SW480 (cell line): ENCODE data around the gene MPPED1.

Source experiments
- DNase-seq: peaks from one replicate; pipeline ENCODE4 v3.0.0-alpha.2; 2016; ENCODE audit warnings: low spot score

Gene MPPED1

DNA sequence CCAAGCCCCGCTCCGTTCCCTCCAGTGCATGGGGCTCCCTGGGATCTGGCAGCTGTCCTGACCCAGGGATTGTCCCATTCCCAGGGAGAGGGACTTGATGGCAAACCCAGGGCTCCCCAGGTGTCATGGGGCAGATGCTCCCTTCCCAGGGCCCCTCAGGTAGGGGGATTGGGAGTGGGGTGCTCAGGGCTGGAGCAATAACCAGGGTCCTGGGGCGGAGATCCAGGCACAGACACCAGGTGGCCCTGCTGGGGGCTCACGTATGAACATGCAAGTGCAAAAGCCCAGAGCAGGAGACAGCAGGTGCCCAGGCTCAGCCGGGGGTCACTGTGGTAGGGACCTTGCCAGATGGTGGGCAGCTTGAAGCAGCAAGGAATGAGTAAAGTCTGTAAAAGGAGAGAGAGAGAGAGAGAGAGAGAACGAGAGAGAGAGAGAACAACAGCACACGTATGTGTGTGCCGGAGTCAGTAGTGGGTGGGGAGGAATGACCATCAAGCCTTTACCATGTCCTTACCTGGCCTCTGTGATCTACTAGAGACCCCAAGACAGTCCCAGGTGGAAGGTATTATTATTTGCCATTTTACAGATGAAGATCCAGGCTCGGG is 19.3 kb upstream of the MPPED1 start:
- DNase-seq, result no peak

DNA sequence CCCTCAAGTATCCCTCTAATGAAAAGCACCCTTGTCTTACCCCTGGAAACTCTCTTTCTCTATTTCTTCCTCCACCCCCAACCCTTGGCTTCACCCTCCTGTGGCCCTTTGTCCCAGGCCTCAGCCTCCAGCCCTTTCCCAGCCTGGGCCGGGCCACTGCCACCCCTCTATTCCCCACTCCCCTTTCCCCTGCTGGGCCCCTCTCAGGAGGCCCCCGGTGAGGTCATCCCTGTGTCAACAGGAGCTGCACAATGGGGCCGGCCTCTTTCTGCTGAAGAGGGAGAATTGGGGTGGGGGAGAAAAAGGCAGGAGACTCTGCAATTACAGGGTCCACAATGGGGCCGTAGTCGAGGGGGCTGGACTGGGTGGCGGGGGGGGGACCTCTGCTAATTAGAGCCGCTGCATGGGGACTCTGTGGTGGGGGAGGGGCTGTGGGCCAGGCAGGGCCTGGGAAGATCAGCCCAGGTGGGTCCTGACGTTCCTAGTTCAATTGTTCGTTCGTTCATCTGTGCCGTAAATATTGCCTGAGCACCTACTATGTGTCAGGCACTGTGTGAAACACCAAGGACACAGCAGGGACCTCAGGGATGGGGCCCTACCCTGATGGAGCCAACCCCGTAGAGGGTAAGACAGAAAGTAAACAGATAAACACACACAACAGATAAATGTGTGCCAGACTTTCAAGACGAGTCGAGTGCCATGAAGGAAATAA is 18.5 kb upstream of the MPPED1 start:
- DNase-seq, result no peak

DNA sequence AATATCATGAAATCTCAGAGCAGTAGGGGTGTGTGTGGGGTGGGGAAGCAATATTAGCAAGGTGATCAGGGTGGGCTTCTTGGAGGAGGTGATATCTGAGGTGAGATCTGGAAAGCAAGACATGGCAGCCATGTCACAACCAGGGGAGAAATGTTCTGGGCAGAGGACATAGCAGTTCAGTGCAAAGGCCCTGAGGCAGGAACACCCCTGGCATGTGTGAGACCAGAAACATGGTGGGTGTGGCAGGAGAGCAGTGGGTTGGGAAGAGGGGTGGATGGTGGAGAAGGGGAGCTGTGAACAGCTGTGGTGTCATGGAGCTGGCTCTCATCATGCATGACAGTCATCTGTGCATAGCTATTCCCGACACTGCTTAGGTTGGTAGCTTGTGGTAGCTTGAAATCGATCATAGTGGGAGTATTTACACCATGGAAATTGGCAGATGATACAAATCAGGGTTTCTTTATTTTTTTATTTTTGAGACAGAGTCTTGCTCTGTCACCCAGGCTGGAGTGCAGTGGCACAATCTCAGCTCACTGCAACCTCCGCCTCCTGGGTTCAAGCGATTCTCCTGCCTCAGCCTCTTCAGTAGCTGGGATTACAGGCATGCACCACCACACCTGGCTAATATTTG is 17.9 kb upstream of the MPPED1 start:
- no peak for DNase-seq

DNA sequence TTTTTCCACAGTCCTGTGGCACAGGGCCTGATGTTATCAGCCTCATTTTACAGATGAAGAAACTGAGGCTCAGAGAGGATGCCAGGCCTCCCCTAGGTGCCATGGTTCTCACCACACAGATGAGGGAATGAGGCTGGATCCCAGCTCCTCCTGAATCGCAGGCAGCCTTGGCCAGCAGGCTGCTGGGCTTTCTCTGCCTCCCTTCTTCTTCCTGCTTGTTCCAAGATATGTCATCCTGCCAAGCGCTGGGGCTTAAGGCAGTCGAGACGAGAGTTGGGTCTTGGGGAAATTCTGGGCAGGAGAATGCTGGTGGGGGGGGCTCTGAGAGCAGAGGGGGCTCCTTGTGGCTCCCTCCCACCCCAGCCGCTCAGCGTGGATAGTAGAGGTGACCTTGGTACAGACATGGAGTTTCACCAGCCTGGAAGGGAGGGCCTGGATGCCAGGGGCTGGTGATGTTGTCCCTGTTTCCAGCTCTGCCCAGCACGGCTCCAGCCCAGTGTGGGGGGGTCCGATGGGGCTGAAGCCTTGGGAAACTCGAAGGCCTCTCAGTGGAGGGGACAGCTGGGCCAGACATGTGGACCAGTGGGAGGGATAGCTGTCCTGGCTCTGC is 16.6 kb upstream of the MPPED1 start:
- no peak for DNase-seq

DNA sequence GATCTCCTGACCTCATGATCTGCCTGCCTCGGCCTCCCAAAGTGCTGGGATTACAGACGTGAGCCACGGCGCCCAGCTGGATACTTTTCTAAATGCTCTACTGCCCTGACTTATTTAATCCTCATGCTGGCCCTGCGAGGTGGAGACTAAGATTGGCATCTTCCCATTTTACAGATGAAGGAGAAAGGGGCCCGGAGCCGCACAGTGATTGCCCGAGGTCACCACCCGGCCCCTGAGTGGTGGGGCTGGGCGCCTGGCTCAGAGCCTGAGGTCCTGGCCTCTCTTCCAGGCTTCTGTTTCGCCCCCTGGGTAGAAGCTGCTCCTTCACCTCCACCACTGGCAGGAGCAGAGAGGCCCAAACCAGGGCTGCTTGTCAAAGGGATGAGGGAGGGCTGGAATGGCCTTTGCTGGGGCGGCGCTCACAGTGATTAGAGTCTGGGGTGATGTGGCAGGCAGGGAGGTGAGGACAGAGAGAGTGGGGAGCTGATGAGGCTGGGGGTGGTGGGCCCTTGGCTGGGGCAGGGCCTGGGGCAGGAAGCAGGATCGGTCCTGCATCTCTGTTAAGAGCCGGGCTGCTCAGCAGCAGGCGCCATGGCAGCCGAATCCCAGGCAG is 15.4 kb upstream of the MPPED1 start:
- no peak for DNase-seq

DNA sequence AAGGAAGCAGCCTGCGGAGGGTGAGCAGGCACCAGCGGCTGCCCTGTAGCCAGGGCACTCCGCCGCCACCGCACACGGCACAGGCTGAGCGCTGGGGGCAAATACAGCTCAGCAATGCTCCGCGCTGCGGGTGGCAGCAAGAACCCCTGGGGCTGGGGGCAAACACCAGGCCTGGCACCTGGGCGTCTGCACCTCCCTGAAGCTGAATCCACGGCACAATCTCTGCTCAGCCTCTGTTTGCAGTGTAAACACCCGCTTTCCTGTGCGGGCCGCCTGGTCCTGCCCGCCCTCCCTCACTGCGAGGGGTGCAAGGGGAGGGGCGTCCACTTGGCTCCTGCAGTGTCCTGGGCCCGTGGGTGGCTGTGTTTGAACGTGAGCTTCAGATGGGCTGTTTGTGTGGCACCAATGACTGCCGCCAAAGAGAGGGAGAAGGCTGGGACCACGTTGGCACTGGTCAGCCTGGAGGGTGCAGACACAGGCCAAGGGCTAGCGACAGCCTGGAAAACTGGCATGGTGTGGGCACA is 14.8 kb upstream of the MPPED1 start:
- no peak for DNase-seq

DNA sequence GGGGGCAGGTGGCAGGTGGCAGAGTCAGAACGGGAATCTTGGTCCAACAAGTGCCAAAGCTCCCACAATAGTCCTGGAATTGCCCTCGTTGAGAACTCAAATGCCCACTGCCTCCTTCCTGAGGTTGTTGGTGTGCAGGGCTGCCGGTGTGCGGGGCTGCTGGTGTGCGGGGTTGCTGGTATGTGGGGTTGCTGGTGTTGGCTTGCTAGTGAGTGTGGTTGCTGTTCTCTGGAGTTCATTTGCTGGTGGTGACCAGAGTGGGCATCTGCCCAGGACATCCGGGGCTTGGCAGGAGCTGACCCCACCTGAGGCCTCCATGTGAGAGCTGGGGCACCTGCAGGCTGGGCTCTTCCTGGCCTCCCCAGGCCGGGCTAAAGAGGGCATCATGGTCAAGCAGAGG is 14.0 kb upstream of the MPPED1 start:
- no peak for DNase-seq

DNA sequence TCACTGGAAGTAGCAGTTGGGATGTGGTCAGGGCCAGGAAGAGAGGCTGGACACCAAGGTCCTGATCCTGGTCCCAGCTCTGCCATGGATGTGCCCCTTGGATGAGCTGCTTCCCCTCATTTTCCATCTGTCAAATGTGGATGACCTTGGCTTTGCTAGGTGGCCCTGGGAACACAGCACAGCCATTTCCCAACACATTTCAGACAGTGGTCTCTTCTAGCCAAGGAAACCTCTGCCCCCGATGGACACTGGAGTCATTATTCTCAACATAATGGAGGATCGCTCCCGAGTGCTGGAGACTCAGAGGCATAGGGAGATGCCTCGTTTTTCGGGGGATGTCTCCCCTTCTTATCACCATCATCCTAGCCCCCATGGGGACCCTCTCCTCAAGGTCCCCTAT is 13.6 kb upstream of the MPPED1 start:
- no peak for DNase-seq

DNA sequence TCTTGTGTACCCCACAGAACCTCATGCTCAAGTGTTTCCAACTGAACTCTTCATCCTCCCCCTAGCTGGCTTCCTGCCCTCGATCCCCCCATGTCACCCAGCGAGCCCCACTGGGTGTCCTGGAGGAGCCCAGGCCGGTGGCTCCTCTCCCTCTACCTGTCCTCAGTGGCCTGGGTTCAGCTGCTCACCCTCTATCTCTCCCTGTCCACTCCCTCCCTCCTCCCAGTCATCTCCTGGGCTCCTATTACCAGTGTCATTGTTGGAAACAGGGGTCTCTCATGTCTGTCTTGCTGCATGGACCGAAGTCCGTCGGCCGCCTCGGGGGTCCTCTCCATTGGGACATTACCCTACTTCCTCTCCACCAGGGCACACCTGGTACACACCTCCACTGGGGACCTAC is 12.9 kb upstream of the MPPED1 start:
- DNase-seq, result no peak

DNA sequence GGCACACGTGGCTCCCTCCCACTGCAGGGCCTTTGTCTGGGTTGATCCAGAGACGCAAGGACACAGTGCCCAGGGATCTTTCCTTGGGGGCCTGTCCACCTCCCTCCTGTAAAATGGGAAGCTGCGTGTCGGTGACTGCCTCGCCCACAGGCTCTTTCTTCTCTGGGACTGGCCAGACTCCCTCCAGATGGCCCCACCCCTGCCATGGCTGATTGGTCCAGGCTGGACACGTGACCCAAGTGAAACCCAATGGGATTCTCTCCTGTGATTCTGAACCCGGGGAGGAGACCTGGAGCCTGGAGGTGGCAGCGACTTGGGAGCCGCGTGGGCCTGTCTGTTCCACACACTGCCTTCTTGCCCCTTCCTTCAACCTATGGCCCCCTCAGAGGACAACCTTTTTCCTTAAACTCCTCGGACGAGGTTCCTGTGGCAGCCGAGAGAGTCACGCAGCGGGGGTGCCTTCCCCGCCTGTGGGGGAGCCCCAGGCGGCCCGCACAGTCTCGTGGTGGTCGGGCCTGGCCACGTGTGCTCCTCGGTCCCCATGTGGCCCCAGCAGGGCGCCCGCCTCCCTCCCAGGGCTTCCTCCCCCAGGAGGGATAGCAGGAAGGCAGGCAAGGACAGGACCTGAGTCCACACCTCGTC is 12.4 kb upstream of the MPPED1 start:
- DNase-seq, result no peak

DNA sequence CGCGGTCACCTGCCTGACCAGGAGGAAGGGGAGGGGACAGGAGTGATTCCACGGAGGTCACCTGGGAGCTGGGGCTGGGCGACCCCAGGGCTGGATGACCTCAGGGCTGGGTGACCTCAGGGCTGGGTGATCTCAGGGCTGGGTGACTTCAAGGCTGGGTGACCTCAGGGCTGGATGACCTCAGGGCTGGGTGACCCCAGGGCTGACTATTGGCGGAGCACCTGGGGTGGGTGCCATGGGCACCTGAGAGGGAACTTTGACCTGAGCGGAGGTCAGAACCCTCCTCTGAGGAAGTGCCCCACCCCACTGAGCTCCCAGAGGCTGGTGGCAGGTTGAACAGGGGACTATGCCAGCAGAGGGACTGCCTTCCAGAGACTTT is 11.8 kb upstream of the MPPED1 start:
- DNase-seq, result no peak

DNA sequence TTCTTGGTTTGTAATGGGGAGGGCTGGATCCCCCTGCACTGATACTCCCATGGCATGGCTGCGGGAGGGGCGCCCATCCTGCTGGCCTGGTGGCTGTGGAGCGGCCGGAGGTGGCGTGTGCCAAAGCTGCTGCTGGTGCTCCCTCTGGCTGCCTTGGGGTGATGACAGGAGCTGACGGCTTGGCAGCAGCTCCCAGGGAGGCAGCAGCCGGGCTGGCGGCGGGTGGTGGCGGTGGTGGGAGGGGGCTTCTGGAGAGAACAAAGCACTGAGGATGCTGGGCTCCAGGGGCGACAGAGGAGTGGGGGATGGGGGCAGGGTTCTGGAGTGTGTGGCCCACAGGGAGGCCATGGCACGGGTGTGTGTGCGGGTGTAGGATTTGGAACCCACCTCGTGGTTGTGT is 11.4 kb upstream of the MPPED1 start:
- no peak for DNase-seq

DNA sequence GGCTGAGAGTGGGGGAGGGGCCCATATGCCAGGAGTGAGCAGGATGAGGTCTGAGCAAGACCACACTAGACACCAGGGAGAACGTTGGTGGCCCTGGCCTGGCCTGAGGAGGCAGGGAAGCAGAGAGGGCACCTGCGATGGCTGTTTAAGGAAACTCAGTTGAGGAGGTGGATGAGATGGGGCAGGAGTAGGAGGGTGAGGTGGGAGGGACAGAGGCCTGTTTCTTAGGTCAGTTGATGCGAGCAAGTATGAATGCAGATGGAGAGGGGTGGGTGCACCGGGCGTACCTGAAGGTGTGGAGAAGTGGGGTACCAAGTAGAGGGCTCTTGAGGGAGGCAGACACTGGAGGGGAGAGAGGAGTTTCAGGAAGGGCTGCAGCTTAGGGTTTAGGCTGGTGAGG is 10.6 kb upstream of the MPPED1 start:
- DNase-seq, result no peak

DNA sequence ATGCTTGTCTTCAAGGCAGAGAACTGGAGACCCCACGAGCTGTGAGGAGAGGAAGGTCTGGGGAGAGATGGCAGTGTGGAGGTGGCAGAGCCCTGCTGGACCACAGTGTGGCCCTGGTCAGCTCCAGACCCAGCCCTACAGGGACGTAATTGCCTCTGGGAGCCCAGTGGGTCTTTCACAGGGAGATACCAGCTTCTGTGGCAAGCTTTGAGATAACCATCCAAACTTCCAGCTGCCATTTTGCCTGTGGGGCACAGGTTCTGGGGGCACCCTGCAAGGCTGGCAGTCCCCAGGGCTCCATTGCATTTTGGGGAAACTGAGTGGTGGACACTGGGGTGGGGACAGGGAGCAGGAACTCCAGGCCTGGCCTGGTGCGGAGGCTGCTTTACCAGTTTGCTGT is 10.2 kb upstream of the MPPED1 start:
- no peak for DNase-seq

DNA sequence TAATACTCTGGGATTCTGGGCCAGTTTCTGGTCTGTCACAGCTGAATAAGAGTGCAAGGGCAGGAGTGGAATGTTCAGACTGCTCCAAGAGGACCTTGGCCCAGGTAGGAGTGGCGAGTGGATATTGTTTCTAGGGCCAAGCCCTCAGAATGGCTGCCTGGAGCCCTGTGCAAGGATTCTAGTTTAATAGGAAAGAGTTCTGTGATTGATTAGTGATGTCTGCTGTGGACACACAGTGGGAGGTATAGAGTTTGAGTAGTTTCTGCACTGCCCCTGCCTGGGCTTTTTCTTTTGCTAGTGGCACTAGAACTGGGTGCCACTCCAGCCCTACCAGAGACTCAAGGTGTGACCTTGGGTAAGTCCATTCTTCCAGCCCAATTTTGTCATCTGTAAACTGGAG is 9.7 kb upstream of the MPPED1 start:
- no peak for DNase-seq

DNA sequence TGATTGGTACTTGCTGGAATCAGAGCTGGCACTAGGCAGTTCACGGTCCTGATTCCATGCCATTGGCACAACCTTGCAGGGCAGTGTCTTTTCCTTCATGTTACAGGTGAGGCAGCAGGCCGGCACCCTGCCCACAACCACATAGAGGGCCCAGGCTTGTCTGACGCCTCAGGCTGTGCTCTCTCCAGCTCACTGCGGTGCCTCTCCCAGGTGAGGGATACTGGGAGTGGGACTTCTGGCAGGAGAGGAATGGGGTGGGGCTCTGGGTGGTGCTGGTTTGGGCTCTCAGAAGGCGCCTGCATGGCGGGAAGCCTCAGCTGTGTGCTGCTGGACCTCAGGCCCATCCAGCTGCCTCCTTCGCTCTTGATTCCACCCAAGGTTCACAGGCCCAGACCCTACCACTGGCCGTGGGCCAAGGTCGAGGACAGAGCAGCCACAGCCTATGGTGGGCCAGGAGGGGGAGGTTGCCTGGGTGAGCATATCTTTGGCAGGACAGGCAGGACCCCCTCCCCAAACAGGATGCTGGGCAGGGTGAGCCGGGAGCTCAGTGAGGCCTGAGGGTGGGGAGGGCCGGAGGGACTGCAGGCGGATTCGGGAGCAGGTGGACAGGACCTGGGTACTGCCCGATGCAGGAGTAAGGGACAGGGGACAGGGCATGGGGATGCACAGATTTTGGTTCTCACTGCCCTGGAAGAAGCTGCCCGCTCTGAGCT is 7.0 kb upstream of the MPPED1 start:
- no peak for DNase-seq

DNA sequence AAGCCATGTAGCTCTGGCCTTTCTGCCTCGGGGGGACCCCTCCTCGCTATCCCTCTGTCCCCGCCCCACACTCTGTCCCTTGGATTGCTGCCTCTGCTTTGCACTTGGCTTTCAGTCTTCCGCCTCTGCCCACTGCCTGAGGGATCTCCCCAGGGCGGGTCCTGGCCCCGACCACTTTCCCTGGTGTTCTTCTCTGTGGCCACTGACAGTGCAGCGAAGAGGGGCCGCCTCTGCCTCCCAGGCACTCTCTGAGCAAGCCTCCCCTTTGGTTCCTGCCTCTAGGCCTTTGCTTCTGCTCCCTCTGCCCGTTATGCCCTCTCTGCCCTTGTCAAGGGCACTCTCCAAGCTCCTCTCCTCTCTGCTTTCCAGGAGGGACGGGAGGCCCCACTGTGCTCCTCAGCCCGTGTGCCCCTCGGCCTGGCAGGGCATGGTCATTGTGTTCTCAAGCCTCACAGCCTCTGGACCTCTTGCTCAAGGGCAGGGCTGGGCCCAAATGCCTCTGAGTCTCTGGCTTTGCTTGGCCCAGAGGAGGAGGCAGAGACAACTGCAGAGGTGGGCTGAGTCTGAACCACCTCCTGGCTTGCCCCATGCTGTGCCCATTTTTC is 5.5 kb upstream of the MPPED1 start:
- no peak for DNase-seq

DNA sequence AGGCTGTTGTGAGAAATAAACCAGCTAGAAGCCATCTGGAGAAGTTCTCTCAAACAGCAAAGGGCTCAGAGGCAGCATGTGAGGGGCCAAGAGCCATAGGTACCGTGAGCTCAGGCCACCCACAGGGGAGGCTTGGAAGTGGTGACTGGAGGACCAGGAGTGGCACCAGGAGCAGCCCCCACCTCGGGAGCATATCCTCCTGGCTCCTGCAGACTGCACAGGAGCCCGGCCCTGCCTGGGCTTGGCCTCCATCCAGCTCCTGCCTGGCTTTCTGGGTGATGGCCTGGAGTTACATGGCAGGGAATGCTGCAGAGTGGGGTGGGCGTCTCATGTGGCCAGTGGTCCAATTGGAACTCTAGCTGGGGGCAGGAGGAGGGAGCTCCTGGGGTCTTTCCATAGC is 4.2 kb upstream of the MPPED1 start:
- no peak for DNase-seq

DNA sequence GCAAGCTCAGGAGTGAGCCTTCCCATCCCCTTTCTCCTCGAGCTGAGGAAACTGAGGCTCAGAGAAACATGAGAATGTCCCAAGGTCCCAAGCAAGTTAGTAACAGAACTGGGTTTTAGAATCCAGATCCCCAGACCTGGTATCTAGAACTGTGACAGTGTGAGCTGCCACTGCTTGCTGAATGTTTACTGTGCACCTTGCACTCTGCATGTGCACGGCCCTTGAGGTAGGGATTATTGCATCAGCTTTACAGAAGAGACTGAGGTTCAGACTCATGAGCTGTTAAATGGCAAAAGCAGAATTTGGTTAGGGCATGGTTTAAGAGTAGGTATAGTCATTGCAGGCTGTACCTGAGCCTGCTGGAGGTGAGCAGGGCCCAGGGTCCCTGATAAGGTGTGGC is 3.8 kb upstream of the MPPED1 start:
- DNase-seq, result no peak

DNA sequence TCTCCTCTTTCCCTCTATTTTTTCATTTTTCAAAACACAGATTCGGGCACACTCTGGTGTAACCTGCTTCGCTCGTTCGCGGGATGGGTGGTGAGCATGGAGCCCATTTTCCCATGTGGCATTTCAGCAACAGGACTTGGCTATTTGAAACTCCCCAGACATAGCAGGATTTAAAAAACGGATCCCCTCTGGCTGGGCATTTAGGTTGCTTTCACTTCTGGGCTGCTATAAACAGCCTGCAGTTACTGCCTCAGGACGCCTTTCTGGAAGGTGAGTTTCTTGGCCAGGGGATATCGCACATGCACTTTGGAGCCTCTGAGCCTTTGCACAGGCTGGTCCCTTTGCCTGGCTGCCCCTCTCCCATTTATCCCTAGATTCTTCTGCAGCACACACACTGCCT is 2.8 kb upstream of the MPPED1 start:
- DNase-seq, result no peak

DNA sequence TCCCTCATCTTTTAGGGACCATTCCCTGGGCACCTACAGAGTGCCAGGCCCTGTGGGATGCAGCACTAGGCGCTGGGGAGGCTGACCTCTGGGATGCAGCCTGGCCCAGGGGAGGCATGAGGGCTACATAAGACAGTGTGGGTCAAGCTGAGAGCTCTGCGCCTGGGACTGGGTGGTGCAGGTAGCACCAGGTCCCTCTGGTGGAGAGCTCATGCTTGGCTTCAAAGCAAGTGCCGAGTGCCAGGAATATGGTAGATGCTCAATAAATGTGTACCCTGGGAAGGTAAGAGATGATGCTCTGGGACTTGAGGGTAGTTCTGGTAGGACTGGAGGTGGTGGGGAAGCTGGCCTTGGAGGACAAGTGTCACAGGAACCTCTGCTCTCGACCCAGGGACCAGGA is 2.0 kb upstream of the MPPED1 start:
- DNase-seq, result no peak
